Fibroblast of villous mesenchyme (primary cell): Measurements from ENCODE around the gene ZNF780B. TPM values are rescaled to one million over a fixed set of nuclear protein-coding genes. Genes with fewer than 3 reads are reported as not detected.
"Not testable (repeated sequence)": the region's sequence is repeated elsewhere in the genome, so short reads cannot be mapped to it uniquely, and the experiment has no call there.

Experiments used
- DNase-seq: peaks from one replicate; pipeline ENCODE4 v3.0.0-alpha.2; 2010; ENCODE audit warnings: low read depth
- H3K4me3 ChIP-seq: 2 replicates; pipeline ENCODE4 v1.5.1; 2011; ENCODE audit warnings: low read depth, mild to moderate bottlenecking, low read length
- total RNA-seq: library from RNA; depleted of rRNA; stranded (reverse); fragments of >200 nt; gene quantifications from 2 replicates; pipeline ENCODE4 v1.2.3, GENCODE V29; 2012
- TF ChIP-seq, protein P1 (sequence below): IDR thresholded peaks from 2 replicates; pipeline ENCODE4 v1.5.1; 2012; ENCODE audit warnings: low read depth, mild to moderate bottlenecking, low read length; ENCODE audit not compliant: insufficient read depth

ZNF780B gene
- total RNA-seq, 1 donor = 13.4 TPM

DNA sequence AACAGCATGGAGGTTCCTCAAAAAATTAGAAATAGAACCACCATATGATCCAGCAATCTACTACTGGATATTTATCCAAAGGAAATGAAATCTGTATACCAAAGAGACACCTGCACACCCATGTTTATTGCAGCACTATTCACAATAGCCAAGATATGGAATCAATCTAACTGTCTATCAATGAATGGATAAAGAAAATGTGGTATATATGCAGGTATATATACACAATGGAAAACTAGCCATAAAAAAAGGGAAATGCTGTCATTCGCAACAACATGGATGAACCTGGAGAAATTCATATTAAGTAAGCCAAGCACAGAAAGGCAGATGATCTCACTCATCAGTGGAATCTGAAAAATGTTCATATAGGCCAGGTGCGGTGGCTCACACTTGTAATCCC lies 2.5 kb downstream of the ZNF780B start:
- no peak for DNase-seq
- TF ChIP-seq, protein P1, sequence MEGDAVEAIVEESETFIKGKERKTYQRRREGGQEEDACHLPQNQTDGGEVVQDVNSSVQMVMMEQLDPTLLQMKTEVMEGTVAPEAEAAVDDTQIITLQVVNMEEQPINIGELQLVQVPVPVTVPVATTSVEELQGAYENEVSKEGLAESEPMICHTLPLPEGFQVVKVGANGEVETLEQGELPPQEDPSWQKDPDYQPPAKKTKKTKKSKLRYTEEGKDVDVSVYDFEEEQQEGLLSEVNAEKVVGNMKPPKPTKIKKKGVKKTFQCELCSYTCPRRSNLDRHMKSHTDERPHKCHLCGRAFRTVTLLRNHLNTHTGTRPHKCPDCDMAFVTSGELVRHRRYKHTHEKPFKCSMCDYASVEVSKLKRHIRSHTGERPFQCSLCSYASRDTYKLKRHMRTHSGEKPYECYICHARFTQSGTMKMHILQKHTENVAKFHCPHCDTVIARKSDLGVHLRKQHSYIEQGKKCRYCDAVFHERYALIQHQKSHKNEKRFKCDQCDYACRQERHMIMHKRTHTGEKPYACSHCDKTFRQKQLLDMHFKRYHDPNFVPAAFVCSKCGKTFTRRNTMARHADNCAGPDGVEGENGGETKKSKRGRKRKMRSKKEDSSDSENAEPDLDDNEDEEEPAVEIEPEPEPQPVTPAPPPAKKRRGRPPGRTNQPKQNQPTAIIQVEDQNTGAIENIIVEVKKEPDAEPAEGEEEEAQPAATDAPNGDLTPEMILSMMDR = no peak
- H3K4me3 ChIP-seq = no peak overlapping the region

DNA sequence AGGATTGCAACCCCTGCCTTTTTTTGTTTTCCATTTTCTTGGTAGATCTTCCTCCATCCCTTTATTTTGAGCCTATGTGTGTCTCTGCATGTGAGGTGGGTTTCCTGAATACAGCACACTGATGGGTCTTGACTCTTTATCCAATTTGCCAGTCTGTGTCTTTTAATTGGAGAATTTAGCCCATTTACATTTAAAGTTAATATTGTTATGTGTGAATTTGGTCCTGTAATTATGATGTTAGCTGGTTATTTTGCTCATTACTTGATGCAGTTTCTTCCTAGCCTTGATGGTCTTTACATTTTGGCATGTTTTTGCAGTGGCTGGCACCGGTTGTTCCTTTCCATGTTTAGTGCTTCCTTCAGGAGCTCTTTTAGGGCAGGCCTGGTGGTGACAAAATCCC lies 14.3 kb downstream of the ZNF780B start:
- not testable (repeated sequence) for DNase-seq, H3K4me3 ChIP-seq

DNA sequence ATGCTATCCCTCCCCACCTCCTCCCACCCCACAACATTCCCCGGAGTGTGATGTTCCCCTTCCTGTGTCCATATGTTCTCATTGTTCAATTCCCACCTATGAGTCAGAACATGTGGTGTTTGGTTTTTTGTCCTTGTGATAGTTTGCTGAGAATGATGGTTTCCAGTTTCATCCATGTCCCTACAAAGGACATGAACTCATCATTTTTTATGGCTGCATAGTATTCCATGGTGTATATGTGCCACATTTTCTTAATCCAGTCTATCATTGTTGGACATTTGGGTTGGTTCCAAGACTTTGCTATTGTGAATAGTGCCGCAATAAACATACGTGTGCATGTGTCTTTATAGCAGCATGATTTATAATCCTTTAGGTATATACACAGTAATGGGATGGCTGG lies 18.0 kb downstream of the ZNF780B start:
- H3K4me3 ChIP-seq, DNase-seq: not testable (repeated sequence)

DNA sequence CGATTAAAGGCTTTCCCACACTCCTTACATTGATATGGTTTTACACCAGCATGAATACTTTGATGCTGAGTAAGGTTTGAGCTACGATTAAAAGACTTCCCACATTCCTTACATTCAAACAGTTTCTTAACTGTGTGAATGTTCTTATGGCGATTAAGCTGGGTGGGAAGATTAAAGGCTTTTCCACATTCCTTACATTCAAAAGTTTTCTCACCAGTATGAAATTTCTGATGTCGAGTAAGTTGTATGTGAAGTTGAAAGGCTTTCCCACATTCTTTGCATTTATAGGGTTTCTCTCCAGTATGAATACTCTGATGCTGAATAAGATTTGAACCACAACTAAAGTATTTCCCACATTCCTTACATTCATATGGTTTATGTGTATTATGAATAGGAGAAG lies 20.0 kb downstream of the ZNF780B start:
- TF ChIP-seq, protein P1 = no peak
- DNase-seq = no peak

DNA sequence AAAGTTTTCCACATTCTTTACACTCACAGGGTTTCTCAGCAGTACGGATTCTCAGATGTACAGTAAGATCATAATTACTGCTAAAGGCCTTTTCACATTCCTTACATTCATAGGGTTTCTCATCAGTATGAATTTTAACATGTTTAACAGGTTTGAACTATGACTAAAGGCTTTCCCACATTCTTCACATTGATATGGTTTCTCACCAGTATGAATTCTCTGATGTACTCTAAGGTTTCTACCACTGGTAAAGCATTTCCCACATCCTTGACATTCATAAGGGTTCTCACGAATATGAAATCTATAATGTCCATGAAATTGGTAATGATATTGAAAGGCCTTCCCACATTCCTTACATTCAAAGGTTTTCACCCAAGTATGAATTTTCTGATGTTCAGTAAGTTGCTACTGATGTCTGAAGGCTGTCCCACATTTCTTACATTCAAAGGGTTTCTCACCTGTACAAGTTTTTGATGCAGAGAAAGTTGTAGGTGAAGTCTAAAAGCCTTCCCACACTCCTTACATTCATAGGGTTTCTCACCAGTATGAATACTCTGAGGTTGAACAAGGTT lies 22.0 kb downstream of the ZNF780B start:
- DNase-seq = no peak
- TF ChIP-seq, protein P1 = no peak
- no peak overlapping the region for H3K4me3 ChIP-seq

More for the DNA sequence above, 20.0 kb downstream of the ZNF780B start:
- H3K4me3 ChIP-seq = no peak overlapping the region

DNA sequence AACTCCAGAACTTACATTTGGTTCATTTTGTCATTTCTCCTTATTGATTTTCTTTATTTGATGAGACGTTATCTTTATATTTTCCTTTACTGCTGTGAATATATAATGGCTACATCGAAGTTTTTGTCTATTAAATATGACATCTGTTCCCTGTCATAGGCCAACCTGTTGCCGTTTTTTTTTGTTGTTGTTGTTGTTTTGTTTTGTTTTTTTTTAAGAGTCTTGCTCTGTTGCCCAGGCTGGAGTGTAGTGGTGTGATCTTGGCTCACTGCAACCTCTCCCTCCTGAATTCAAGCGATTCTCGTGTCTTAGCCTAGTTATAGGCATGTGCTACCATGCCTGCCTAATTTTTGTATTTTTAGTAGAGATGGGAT lies 29.4 kb downstream of the ZNF780B start:
- no peak for DNase-seq
- H3K4me3 ChIP-seq = no peak overlapping the region
- TF ChIP-seq, protein P1 = no peak

DNA sequence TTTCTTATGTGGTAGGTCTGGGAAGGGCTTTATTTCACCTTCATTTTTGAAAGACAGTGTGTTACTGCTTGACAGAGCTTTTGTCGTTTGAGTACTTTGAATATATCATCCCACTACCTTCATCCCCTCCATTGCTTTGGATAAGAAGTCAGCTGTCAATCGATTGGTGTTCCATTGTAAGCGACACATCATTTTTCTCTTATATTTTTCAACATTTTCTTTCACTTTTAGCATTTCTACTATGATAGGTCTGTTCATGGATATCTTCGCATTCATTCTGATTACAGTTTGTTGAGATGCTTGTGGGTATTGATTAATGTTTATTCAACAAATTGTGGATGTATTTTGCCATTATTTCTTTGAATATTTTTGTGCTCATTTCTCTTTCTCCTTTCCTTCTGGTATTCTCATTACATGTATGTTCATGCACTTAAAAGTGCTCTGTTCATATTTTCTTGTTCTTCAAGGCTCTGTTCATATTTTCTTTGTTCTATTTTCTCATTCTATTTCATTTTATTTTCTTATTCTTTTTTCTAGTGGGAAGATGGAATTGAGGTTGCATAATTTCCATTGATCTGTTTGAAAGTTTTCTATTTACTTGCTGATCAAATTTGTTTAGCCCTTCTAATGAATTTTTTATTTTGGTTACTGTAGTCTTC lies 30.0 kb downstream of the ZNF780B start:
- no peak overlapping the region for H3K4me3 ChIP-seq
- no peak for DNase-seq
- TF ChIP-seq, protein P1 = no peak

DNA sequence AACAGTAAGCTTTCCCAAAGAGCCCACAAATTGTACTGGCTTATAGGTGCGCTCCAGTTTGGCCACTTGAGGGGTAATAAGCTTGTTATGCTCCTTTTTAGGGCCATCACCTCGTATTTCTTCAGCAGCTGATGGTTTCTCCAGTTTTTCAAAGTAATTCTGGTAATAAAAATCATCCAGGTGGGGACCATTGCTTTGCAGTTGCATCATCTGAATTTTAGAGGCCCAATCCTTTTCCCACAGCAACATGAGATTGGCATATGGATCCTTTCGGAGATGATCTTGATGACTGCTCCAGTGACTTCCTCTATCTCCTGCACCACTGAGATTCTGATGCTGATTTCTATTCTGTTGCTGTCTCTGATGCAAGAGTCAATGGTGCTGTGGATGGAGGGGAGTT lies 32.1 kb downstream of the ZNF780B start:
- H3K4me3 ChIP-seq = no peak overlapping the region
- TF ChIP-seq, protein P1 = no peak

More for the DNA sequence above, 32.1 kb downstream of the ZNF780B start:
- no peak for DNase-seq
